Memory B cell (primary cell): Measurements from ENCODE around the gene ZFP69B.

Experiments used
- ATAC-seq: fragments of 150-1000 bp; cut with Tn5 transposase; 2 replicates; pipeline ENCODE4 v1.10.0; 2021; ENCODE audit warnings: low read depth, mild to moderate bottlenecking, moderate library complexity
- DNase-seq, 2 donors: peaks; one replicate each; pipeline ENCODE4 v3.0.0; 2022; ENCODE audit warnings: low spot score in 2 of 2
- H3K27ac Mint-ChIP-seq: one replicate; pipeline ENCODE4 v1.8.0; 2022; ENCODE audit warnings: mild to moderate bottlenecking, moderate library complexity, mixed read lengths
- H3K27me3 Mint-ChIP-seq: one replicate; pipeline ENCODE4 v1.8.0; 2022; ENCODE audit warnings: mixed read lengths
- H3K36me3 Mint-ChIP-seq: one replicate; pipeline ENCODE4 v1.8.0; 2022; ENCODE audit warnings: mild to moderate bottlenecking, mixed read lengths
- H3K4me1 Mint-ChIP-seq: one replicate; pipeline ENCODE4 v1.8.0; 2022; ENCODE audit warnings: mixed read lengths
- H3K4me3 Mint-ChIP-seq: one replicate; pipeline ENCODE4 v1.8.0; 2022; ENCODE audit warnings: mild to moderate bottlenecking, moderate library complexity, mixed read lengths
- H3K9me3 Mint-ChIP-seq: one replicate; pipeline ENCODE4 v1.8.0; 2022; ENCODE audit warnings: mixed read lengths

The ZFP69B gene

GRCh38 chr1:40449684-40450494 is at the start of gene ZFP69B:
ZFP69B (plus strand) TSS chr1:40450476; CDS start chr1:40450962, 486 bp downstream.
- no peaks in the 10 kb centered on the region for H3K27me3 Mint-ChIP-seq

GRCh38 chr1:40401473-40402201 is 48.6 kb upstream of the ZFP69B start:
- peak overlapping the region; percentile 73 for H3K4me3 Mint-ChIP-seq
- H3K4me1 Mint-ChIP-seq = peaks cover 42% of the 10 kb centered on the region
- no peaks in the 10 kb centered on the region for H3K9me3 Mint-ChIP-seq
- peak overlapping the region; percentile 90 for H3K27ac Mint-ChIP-seq
- ATAC-seq (peak; percentile 37), DNase-seq (no peak)
- H3K36me3 Mint-ChIP-seq = peaks cover 17% of the 10 kb centered on the region
- no peaks in the 10 kb centered on the region for H3K27me3 Mint-ChIP-seq

More at GRCh38 chr1:40449684-40450494, at the start of gene ZFP69B:
- Mint-ChIP-seq H3K36me3 (peaks cover 24% of the 10 kb centered on the region), H3K4me1 (peaks cover 15% of the 10 kb centered on the region), H3K27ac (peak within 1 kb of the TSS; percentile 69), H3K9me3 (peaks cover 17% of the 10 kb centered on the region), H3K4me3 (peak within 1 kb of the TSS; percentile 83)
- DNase-seq (peak; percentile 84 to 90), ATAC-seq (peak; percentile 90)

GRCh38 chr1:40404670-40405462 is 45.4 kb upstream of the ZFP69B start:
- peak overlapping the region; percentile 97 for H3K27ac Mint-ChIP-seq
- peaks cover 16% of the 10 kb centered on the region for H3K36me3 Mint-ChIP-seq
- DNase-seq (peak in 1 of 2 donors; percentile 54), ATAC-seq (peak; percentile 47)
- H3K9me3 Mint-ChIP-seq = no peaks in the 10 kb centered on the region
- H3K4me3 Mint-ChIP-seq = peak overlapping the region; percentile 63
- peaks cover 28% of the 10 kb centered on the region for H3K4me1 Mint-ChIP-seq
- no peaks in the 10 kb centered on the region for H3K27me3 Mint-ChIP-seq

GRCh38 chr1:40405812-40406211 is 44.5 kb upstream of the ZFP69B start:
- Mint-ChIP-seq H3K9me3 (no peaks in the 10 kb centered on the region), H3K4me3 (no peak overlapping the region), H3K4me1 (peaks cover 21% of the 10 kb centered on the region), H3K36me3 (peaks cover 16% of the 10 kb centered on the region), H3K27ac (peak overlapping the region; percentile 87), H3K27me3 (no peaks in the 10 kb centered on the region)
- DNase-seq (no peak), ATAC-seq (no peak)

DNA sequence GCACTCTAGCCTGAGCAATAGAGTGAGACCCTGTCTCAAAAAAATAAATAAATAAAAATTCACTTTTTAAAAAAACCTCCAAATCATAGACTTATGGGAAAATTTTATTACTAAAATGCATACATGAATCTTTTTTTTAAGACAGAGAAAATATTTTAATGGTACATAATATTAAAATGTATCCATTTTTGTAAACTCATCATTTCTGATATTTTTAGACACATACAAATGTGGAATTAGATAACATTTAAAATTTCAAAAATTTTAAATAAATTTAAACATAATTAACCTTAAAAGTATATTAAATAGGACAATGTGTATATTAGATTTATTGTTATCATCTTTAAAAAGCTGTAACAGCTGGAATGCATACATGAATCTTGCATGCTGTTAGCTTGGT is 42.8 kb upstream of the ZFP69B start:
- Mint-ChIP-seq H3K4me3 (no peak overlapping the region), H3K36me3 (peaks cover 20% of the 10 kb centered on the region), H3K27me3 (no peaks in the 10 kb centered on the region), H3K27ac (no peak overlapping the region), H3K9me3 (no peaks in the 10 kb centered on the region), H3K4me1 (peaks cover 11% of the 10 kb centered on the region)
- no peak for DNase-seq
- ATAC-seq = no peak

DNA sequence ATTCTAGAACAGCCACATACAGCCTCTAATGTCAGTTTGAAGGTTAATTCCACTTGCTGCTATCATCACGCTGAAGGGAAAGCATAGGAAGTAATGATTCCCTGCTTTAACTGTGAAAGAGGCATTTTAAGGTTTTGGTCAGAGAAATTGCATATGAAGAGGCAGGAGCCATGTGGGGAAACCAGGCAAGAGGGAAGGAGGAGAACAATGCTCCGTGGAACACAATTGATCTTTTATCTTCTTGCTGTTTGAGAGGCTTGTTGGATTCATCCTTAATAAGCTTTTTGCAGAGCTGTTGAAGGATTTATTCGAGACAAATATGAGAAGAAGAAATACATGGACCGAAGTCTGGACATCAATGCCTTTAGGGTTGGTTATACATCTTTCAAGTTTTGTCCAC is 40.8 kb upstream of the ZFP69B start:
- peak overlapping the region; percentile 41 for H3K27ac Mint-ChIP-seq
- peaks cover 5% of the 10 kb centered on the region for H3K4me1 Mint-ChIP-seq
- H3K27me3 Mint-ChIP-seq = no peaks in the 10 kb centered on the region
- no peaks in the 10 kb centered on the region for H3K9me3 Mint-ChIP-seq
- ATAC-seq (no peak), DNase-seq (no peak)
- peaks cover 33% of the 10 kb centered on the region for H3K36me3 Mint-ChIP-seq
- H3K4me3 Mint-ChIP-seq = no peak overlapping the region

GRCh38 chr1:40411294-40411693 is 39.0 kb upstream of the ZFP69B start:
- H3K4me1 Mint-ChIP-seq = peaks cover 3% of the 10 kb centered on the region
- no peak for DNase-seq
- no peak overlapping the region for H3K27ac Mint-ChIP-seq
- H3K9me3 Mint-ChIP-seq = no peaks in the 10 kb centered on the region
- no peaks in the 10 kb centered on the region for H3K27me3 Mint-ChIP-seq
- no peak for ATAC-seq
- peaks cover 45% of the 10 kb centered on the region for H3K36me3 Mint-ChIP-seq
- H3K4me3 Mint-ChIP-seq = no peak overlapping the region

DNA sequence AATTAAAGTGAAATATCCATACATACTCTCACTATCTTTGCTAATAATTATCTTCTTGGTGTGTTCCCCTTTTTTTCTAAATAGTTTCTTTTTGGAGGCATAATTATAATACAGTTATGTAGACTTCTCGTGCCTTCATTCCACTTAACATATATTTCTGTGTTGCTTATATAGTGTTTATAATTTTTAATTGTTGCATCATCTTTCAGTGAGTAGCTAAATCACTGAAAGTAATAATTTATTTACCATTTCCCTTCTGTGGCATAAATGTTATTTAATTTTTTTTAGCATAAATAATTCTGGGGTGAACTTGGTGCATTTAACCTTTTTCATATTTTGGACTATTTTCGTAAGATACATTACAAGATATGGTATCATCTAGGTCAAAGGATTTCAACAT is 38.4 kb upstream of the ZFP69B start:
- Mint-ChIP-seq H3K27ac (peak overlapping the region; percentile 36), H3K36me3 (peaks cover 48% of the 10 kb centered on the region)

GRCh38 chr1:40413527-40414252 is 36.6 kb upstream of the ZFP69B start:
- ATAC-seq = no peak
- peaks cover 3% of the 10 kb centered on the region for H3K4me1 Mint-ChIP-seq
- peaks cover 60% of the 10 kb centered on the region for H3K36me3 Mint-ChIP-seq
- H3K4me3 Mint-ChIP-seq = no peak overlapping the region
- H3K9me3 Mint-ChIP-seq = no peaks in the 10 kb centered on the region
- no peak for DNase-seq
- H3K27ac Mint-ChIP-seq = no peak overlapping the region
- no peaks in the 10 kb centered on the region for H3K27me3 Mint-ChIP-seq

More for the DNA sequence above, 38.4 kb upstream of the ZFP69B start:
- DNase-seq = no peak
- no peak overlapping the region for H3K4me3 Mint-ChIP-seq
- peaks cover 3% of the 10 kb centered on the region for H3K4me1 Mint-ChIP-seq
- no peaks in the 10 kb centered on the region for H3K9me3 Mint-ChIP-seq
- no peak for ATAC-seq
- H3K27me3 Mint-ChIP-seq = no peaks in the 10 kb centered on the region

DNA sequence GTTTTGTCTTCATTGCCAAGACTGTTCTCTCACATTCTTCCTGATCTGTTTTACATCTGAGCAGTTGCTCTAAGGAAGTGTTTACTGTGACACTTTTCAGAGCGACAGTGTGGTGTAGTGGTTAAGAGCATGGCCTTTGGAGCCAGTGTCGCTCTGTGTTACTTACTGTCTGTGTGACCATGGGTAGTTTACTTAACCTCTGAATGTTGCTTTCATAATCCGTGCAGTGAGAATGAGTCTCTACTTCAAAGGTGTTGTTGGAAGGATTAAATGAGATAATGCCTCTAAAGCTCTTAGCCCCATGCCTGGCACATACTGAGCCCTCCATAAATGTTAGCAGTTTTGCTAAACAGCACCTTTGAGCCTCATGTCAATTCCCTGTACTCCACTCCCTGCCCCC is 35.9 kb upstream of the ZFP69B start:
- Mint-ChIP-seq H3K27me3 (no peaks in the 10 kb centered on the region), H3K4me3 (no peak overlapping the region), H3K9me3 (no peaks in the 10 kb centered on the region), H3K4me1 (peaks cover 3% of the 10 kb centered on the region), H3K27ac (no peak overlapping the region), H3K36me3 (peaks cover 61% of the 10 kb centered on the region)
- no peak for DNase-seq
- ATAC-seq = no peak

- no peak for DNase-seq
Observed at GRCh38 chr1:40416709-40417108, 33.6 kb upstream of the ZFP69B start.

DNA sequence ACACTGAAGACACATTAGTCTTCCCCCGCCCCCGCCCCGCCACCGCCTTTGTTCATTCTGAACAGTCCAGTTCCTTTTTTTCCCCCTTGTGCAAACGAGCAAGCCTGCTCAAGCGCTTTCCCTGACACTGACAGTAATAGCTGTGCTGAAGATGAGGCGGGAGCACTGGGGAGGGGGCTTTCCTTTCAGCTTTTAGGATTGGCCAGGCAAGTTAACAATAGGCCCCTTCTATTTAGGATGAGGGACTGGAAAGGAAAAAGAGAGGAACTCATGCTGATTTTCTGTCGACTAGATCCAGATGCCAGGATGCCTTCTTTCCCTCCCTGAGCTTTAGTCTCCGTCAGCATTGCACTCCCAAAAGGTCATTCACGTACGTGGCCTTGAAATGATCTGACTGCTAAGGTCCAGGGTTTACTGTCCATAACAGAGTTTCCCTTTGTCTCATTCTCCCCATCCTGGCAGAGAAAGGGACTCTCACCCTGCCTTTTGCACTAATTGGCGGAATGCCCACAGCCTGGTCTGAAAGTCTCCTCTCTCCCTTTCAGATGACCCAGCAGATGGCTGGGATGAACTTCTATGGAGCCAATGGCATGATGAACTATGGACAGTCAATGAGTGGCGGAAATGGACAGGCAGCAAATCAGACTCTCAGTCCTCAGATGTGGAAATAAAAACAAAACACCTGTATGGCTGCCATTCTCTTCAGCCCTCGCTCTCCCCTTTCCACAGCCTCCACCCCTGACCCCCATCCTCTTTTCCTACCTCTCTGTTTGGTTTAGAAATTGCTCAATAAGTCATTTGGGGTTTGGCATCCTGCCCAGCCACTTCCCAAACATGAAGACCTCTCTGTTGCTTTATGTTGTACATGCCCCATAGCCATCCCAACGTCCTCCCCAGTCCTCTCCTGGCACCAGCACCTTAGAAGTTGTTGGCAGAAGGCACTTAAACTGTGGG is 28.6 kb upstream of the ZFP69B start:
- H3K9me3 Mint-ChIP-seq = peaks cover 2% of the 10 kb centered on the region
- no peak overlapping the region for H3K4me3 Mint-ChIP-seq
- no peaks in the 10 kb centered on the region for H3K27me3 Mint-ChIP-seq
- peak overlapping the region; percentile 26 for H3K27ac Mint-ChIP-seq
- ATAC-seq = no peak
- H3K4me1 Mint-ChIP-seq = peaks cover 17% of the 10 kb centered on the region
- H3K36me3 Mint-ChIP-seq = peaks cover 63% of the 10 kb centered on the region
- no peak for DNase-seq

More at GRCh38 chr1:40416709-40417108, 33.6 kb upstream of the ZFP69B start:
- no peak for ATAC-seq
- Mint-ChIP-seq H3K4me3 (no peak overlapping the region), H3K4me1 (peaks cover 6% of the 10 kb centered on the region), H3K27me3 (no peaks in the 10 kb centered on the region), H3K27ac (peak overlapping the region; percentile 17), H3K36me3 (peaks cover 64% of the 10 kb centered on the region), H3K9me3 (no peaks in the 10 kb centered on the region)
